ENCODE results near the gene FAM20A.

Gene FAM20A

GRCh38 chr17:68512247-68512959 is 88.8 kb downstream of the FAM20A start, which contains the start of gene PRKAR1A (continued):
- TF ChIP-seq ZBTB11 (tag by site-specific recombination; conservative IDR thresholded peaks at IDR 0.05; ENCODE audit: low read depth) (peak; percentile 82; the same call in 1 of the 2 replicates), ZNF600 (tag by site-specific recombination; IDR thresholded peaks at IDR 0.05) (no peak; the same call in 1 of the 2 replicates), MYNN (tag by site-specific recombination; IDR thresholded peaks at IDR 0.05; ENCODE audit: borderline replicate concordance) (peak; percentile 49; the same call in 1 of the 2 replicates), ZNF777 (tag by site-specific recombination; IDR thresholded peaks at IDR 0.05; ENCODE audit: borderline replicate concordance) (no peak), PRDM4 (tag by site-specific recombination; IDR thresholded peaks at IDR 0.05) (no peak), ZNF426 (tag by site-specific recombination; IDR thresholded peaks at IDR 0.05) (no peak), ZNF621 (tag by site-specific recombination; IDR thresholded peaks at IDR 0.05) (no peak), TRIM28 (IDR thresholded peaks at IDR 0.05; ENCODE audit: borderline replicate concordance, low read length) (no peak), ZNF791 (tag by site-specific recombination; IDR thresholded peaks at IDR 0.05) (no peak), ZNF266 (tag by site-specific recombination; IDR thresholded peaks at IDR 0.05; ENCODE audit: low read depth) (no peak), ZNF654 (tag by site-specific recombination; IDR thresholded peaks at IDR 0.05; ENCODE audit: low read depth) (no peak), KLF7 (tag by site-specific recombination; IDR thresholded peaks at IDR 0.05; ENCODE audit: borderline replicate concordance) (no peak), ZBTB48 (tag by site-specific recombination; IDR thresholded peaks at IDR 0.05) (no peak; the same call in 1 of the 2 replicates), ZNF580 (tag by site-specific recombination; IDR thresholded peaks at IDR 0.05) (no peak; the same call in 1 of the 2 replicates), ZNF624 (tag by site-specific recombination; IDR thresholded peaks at IDR 0.05) (no peak), ZNF112 (tag by site-specific recombination; IDR thresholded peaks at IDR 0.05) (no peak), ZNF549 (tag by site-specific recombination; IDR thresholded peaks at IDR 0.05) (no peak), ZNF2 (tag by site-specific recombination; IDR thresholded peaks at IDR 0.05) (no peak; the same call in 1 of the 2 replicates), SCRT2 (tag by site-specific recombination; IDR thresholded peaks at IDR 0.05) (no peak; the same call in none of the 2 replicates), ZNF274 (IDR thresholded peaks at IDR 0.05; ENCODE audit: low read length) (no peak), ZNF274 (tag by site-specific recombination; IDR thresholded peaks at IDR 0.05; ENCODE audit: borderline replicate concordance) (no peak), ZNF155 (tag by site-specific recombination; IDR thresholded peaks at IDR 0.05) (no peak)
- TF ChIP-seq, protein P1, sequence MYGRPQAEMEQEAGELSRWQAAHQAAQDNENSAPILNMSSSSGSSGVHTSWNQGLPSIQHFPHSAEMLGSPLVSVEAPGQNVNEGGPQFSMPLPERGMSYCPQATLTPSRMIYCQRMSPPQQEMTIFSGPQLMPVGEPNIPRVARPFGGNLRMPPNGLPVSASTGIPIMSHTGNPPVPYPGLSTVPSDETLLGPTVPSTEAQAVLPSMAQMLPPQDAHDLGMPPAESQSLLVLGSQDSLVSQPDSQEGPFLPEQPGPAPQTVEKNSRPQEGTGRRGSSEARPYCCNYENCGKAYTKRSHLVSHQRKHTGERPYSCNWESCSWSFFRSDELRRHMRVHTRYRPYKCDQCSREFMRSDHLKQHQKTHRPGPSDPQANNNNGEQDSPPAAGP (tag by site-specific recombination; IDR thresholded peaks at IDR 0.05): no peak
- TF ChIP-seq, protein P2, sequence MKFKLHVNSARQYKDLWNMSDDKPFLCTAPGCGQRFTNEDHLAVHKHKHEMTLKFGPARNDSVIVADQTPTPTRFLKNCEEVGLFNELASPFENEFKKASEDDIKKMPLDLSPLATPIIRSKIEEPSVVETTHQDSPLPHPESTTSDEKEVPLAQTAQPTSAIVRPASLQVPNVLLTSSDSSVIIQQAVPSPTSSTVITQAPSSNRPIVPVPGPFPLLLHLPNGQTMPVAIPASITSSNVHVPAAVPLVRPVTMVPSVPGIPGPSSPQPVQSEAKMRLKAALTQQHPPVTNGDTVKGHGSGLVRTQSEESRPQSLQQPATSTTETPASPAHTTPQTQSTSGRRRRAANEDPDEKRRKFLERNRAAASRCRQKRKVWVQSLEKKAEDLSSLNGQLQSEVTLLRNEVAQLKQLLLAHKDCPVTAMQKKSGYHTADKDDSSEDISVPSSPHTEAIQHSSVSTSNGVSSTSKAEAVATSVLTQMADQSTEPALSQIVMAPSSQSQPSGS (tag by site-specific recombination; IDR thresholded peaks at IDR 0.05; ENCODE audit: low read depth): no peak; the same call in none of the 2 replicates
- TF ChIP-seq, protein P3, sequence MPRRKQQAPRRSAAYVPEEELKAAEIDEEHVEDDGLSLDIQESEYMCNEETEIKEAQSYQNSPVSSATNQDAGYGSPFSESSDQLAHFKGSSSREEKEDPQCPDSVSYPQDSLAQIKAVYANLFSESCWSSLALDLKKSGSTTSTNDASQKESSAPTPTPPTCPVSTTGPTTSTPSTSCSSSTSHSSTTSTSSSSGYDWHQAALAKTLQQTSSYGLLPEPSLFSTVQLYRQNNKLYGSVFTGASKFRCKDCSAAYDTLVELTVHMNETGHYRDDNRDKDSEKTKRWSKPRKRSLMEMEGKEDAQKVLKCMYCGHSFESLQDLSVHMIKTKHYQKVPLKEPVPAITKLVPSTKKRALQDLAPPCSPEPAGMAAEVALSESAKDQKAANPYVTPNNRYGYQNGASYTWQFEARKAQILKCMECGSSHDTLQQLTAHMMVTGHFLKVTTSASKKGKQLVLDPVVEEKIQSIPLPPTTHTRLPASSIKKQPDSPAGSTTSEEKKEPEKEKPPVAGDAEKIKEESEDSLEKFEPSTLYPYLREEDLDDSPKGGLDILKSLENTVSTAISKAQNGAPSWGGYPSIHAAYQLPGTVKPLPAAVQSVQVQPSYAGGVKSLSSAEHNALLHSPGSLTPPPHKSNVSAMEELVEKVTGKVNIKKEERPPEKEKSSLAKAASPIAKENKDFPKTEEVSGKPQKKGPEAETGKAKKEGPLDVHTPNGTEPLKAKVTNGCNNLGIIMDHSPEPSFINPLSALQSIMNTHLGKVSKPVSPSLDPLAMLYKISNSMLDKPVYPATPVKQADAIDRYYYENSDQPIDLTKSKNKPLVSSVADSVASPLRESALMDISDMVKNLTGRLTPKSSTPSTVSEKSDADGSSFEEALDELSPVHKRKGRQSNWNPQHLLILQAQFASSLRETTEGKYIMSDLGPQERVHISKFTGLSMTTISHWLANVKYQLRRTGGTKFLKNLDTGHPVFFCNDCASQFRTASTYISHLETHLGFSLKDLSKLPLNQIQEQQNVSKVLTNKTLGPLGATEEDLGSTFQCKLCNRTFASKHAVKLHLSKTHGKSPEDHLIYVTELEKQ (tag by site-specific recombination; IDR thresholded peaks at IDR 0.05; ENCODE audit: borderline replicate concordance): no peak; the same call in 1 of the 2 replicates

Measured in HEK293 (cell line).